Heart left ventricle (tissue), 13 donors: Measurements from ENCODE around the gene JOSD2.

ENCODE experiments used
- CTCF ChIP-seq, 12 donors: fragments of 200-600 bp; sonication (generic) in 4 of 12; IDR thresholded peaks; one replicate each; pipeline versions ENCODE4 v1.5.0 to v1.8.0; 2018 to 2022; ENCODE audit warnings: antibody characterized with exemption in 12 of 12, mild to moderate bottlenecking in 5 of 12
- POLR2A ChIP-seq, 2 donors: fragments of 450-650 bp; IDR thresholded peaks; one replicate each; pipeline ENCODE4 v1.6.1; 2017; ENCODE audit warnings: antibody characterized with exemption in 2 of 2, mild to moderate bottlenecking in 2 of 2, moderate library complexity in 2 of 2
- donor health status: ischemic (EF 13 %, LVEDD 7.1; RV severe dilation, severe dysfunction).
- donor health status: DM: no; HTN: yes; CAD: no.
- donor health status: DM: no; HTN: no; CAD: no.
- donor health status: ischemic (EF 25% LVEDD 6.9; RV normal size, moderate dysfunction).
- donor health status: ischemic (EF 25% LVEDD 5.7; RV mildly dilated, moderate dysfunction).
- donor health status: ischemic (EF 35%, LVEDD 5.7; RV mildly dilated, moderate dysfunction).
- donor health status: nonischemic (EF 11% LVEDD 7.7; RV severe dilation, severe dysfunction).
- donor health status: DM: yes; HTN: yes; CAD: no.
- donor health status: PGD.
- donor health status: ischemic (EF 29% LVEDD 5.4; RV normal size, mild dysfunction).
- donor health status: nonischemic (EF 23%, LVEDD 6.1; RV moderate dilation, normal function).

GRCh38 chr19:50476907-50477238 lies 34.1 kb downstream of the JOSD2 start:
- TF ChIP-seq CTCF (IDR thresholded peaks at IDR 0.05) = no peak
- no peak for TF ChIP-seq POLR2A (IDR thresholded peaks at IDR 0.05)
